IPS-NIHi7 (cell line): ENCODE results near the gene SUPT5H.

Experiments used
- DNase-seq: peaks from one replicate; pipeline ENCODE4 v3.0.0; 2012; ENCODE audit warnings: mixed read lengths; ENCODE audit errors: extremely low spot score

SUPT5H gene

GRCh38 chr19:39497701-39497995 is 52.3 kb downstream of the SUPT5H start:
- no peak for DNase-seq

GRCh38 chr19:39497996-39498797 is 52.8 kb downstream of the SUPT5H start:
- DNase-seq, result peak; percentile 83

- DNase-seq, result peak; percentile 35
Measured at GRCh38 chr19:39498798-39499642, 53.6 kb downstream of the SUPT5H start, which contains the start of gene DLL3. TSS of gene DLL3 (plus strand) at chr19:39498947. CDS start at chr19:39498975, 28 bp downstream.

- no peak for DNase-seq
Measured at GRCh38 chr19:39499932-39500331, 54.5 kb downstream of the SUPT5H start.

GRCh38 chr19:39500543-39500942 is 55.2 kb downstream of the SUPT5H start:
- no peak for DNase-seq

GRCh38 chr19:39501340-39501739 is 56.0 kb downstream of the SUPT5H start:
- no peak for DNase-seq

GRCh38 chr19:39502640-39503417 is 57.4 kb downstream of the SUPT5H start:
- DNase-seq, result peak; percentile 90

- DNase-seq, result no peak
Measured at GRCh38 chr19:39506598-39506943, 61.2 kb downstream of the SUPT5H start.

- peak; percentile 89 for DNase-seq
Measured at GRCh38 chr19:39506944-39507714, 61.7 kb downstream of the SUPT5H start.

GRCh38 chr19:39507715-39508364 is 62.5 kb downstream of the SUPT5H start:
- DNase-seq, result no peak

- no peak for DNase-seq
Measured at GRCh38 chr19:39508629-39509028, 63.2 kb downstream of the SUPT5H start.

- no peak for DNase-seq
Measured at GRCh38 chr19:39509233-39509632, 63.9 kb downstream of the SUPT5H start.

GRCh38 chr19:39512988-39513387 is 67.6 kb downstream of the SUPT5H start:
- no peak for DNase-seq

GRCh38 chr19:39514840-39515550 is 69.6 kb downstream of the SUPT5H start, which contains the start of gene SELENOV:
TSS of gene SELENOV (plus strand) at chr19:39515139. CDS start at chr19:39515213, 74 bp downstream.
- DNase-seq, result peak; percentile 65

- DNase-seq, result peak; percentile 59
Measured at GRCh38 chr19:39515551-39516191, 70.3 kb downstream of the SUPT5H start.

GRCh38 chr19:39516270-39516669 is 70.9 kb downstream of the SUPT5H start:
- DNase-seq, result no peak

- no peak for DNase-seq
Measured at GRCh38 chr19:39517432-39517831, 72.0 kb downstream of the SUPT5H start.

- DNase-seq, result no peak
Measured at GRCh38 chr19:39518458-39518857, 73.1 kb downstream of the SUPT5H start.

GRCh38 chr19:39518975-39519374 is 73.6 kb downstream of the SUPT5H start:
- DNase-seq, result no peak
